HCT116 (cell line): ENCODE data around the gene PDZD4. TPM values are rescaled to one million over a fixed set of nuclear protein-coding genes. Genes with fewer than 3 reads are reported as not detected.

Source experiments
- ATAC-seq: fragments of 200-7000 bp; cut with Tn5 transposase; 2 replicates; pipeline ENCODE4 v1.9.1; 2020; ENCODE audit warnings: mild to moderate bottlenecking, moderate library complexity
- BruUV-seq: library from RNA; stranded (reverse); fragments of 400-500 nt; replicated peaks from 2 replicates; lab custom pipeline; 2021; lab: Mats Ljungman, UMichigan
- CTCF ChIA-PET: fragments of 300-600 bp; sonication (Branson Sonifier 250); formaldehyde crosslinking; loops from one replicate; lab custom pipeline; 2021; ENCODE audit warnings: antibody characterized with exemption; lab: Charles Lee
- POLR2A ChIA-PET: fragments of 300-600, 350-600 bp; sonication (Branson Sonifier 250); formaldehyde crosslinking; loops from one replicate; lab custom pipeline; 2021; ENCODE audit warnings: antibody characterized with exemption; lab: Charles Lee
- RAD21 ChIA-PET, 2 experiments: fragments of 300-600 bp; sonication (Branson Sonifier 250); formaldehyde crosslinking; loops; one replicate each; lab custom pipeline; 2023; ENCODE audit warnings: low total read pairs in 2 of 2; ENCODE audit not compliant: uncharacterized antibody in 2 of 2, unreplicated experiment in 2 of 2, low non-redundant PET in 1 of 2; lab: Charles Lee
- DNase-seq: peaks from one replicate; pipeline ENCODE4 v3.0.0-alpha.2; 2010; ENCODE audit warnings: low read depth, low spot score
- H2AFZ ChIP-seq: fragments of 200-600 bp; shearing (Covaris generic), sonication (generic); 2 replicates; pipeline ENCODE4 v1.6.1; 2017; ENCODE audit warnings: low read depth, mixed run types, mixed read lengths, antibody characterized with exemption, low read length; ENCODE audit not compliant: poor library complexity, severe bottlenecking
- H3K27ac ChIP-seq: 2 replicates; pipeline ENCODE4 v1.5.1; 2012; ENCODE audit warnings: low read depth, low read length
- H3K27me3 ChIP-seq: fragments of 200-600 bp; sonication (generic); 2 replicates; pipeline ENCODE4 v1.6.1; 2016; ENCODE audit warnings: mixed run types, low read length, mixed read lengths; ENCODE audit not compliant: insufficient read depth
- H3K36me3 ChIP-seq, 2 experiments: fragments of 200-500 bp in 1 of 2; fragments of 200-600 bp in 1 of 2; sonication (Bioruptor generic) in 1 of 2; sonication (generic) in 1 of 2; 2 replicates each; pipeline versions ENCODE4 v1.5.1 to v1.6.1; 2014 to 2016; ENCODE audit warnings: low read length in 2 of 2, inconsistent platforms in 1 of 2, mixed read lengths in 1 of 2, mixed run types in 1 of 2; ENCODE audit not compliant: insufficient read depth in 2 of 2, control insufficient read depth in 1 of 2
- H3K4me1 ChIP-seq, 2 experiments: fragments of 200-600 bp in 1 of 2; sonication (generic) in 1 of 2; 2 replicates each; pipeline versions ENCODE4 v1.5.1 to v1.6.1; 2012 to 2017; ENCODE audit warnings: low read length in 2 of 2, inconsistent platforms in 1 of 2, mild to moderate bottlenecking in 1 of 2, mixed read lengths in 1 of 2, mixed run types in 1 of 2, moderate library complexity in 1 of 2; ENCODE audit not compliant: insufficient read depth in 2 of 2, control insufficient read depth in 1 of 2
- H3K4me2 ChIP-seq: fragments of 200-600 bp; sonication (generic); 2 replicates; pipeline ENCODE4 v1.6.1; 2017; ENCODE audit warnings: mixed run types, low read length, mixed read lengths
- H3K4me3 ChIP-seq, 2 experiments: fragments of 200-600 bp in 1 of 2; sonication (generic) in 1 of 2; replicated peaks in 1 of 2; 2 replicates each; pipeline ENCODE4 v1.5.1; 2011 to 2016; ENCODE audit warnings: low read length in 2 of 2, control low read depth in 1 of 2, low read depth in 1 of 2, mild to moderate bottlenecking in 1 of 2, mixed read lengths in 1 of 2, mixed run types in 1 of 2
- H3K79me2 ChIP-seq: fragments of 200-600 bp; sonication (generic); 2 replicates; pipeline ENCODE4 v1.6.1; 2017; ENCODE audit warnings: mild to moderate bottlenecking, mixed run types, low read length, moderate library complexity, mixed read lengths; ENCODE audit not compliant: insufficient read depth
- H3K9ac ChIP-seq: fragments of 200-600 bp; sonication (generic); 2 replicates; pipeline ENCODE4 v1.6.1; 2016; ENCODE audit warnings: low read length, mixed read lengths
- H3K9me2 ChIP-seq: fragments of 200-600 bp; sonication (generic), shearing (Covaris generic); 2 replicates; pipeline ENCODE4 v1.6.1; 2017; ENCODE audit warnings: mixed run types, mild to moderate bottlenecking, moderate library complexity; ENCODE audit not compliant: insufficient read depth
- H3K9me3 ChIP-seq, 2 experiments: fragments of 200-500 bp in 1 of 2; fragments of 200-600 bp in 1 of 2; sonication (Bioruptor generic) in 1 of 2; sonication (generic) in 1 of 2; 2 replicates each; pipeline ENCODE4 v1.6.1; 2014 to 2017; ENCODE audit warnings: low read length in 2 of 2, mixed read lengths in 2 of 2, inconsistent platforms in 1 of 2, low read depth in 1 of 2, mild to moderate bottlenecking in 1 of 2, mixed run types in 1 of 2, moderate library complexity in 1 of 2; ENCODE audit not compliant: control insufficient read depth in 1 of 2, insufficient read depth in 1 of 2
- H4K20me1 ChIP-seq: fragments of 200-600 bp; sonication (generic), shearing (Covaris generic); 2 replicates; pipeline ENCODE4 v1.6.1; 2017; ENCODE audit warnings: mixed run types, mild to moderate bottlenecking, moderate library complexity; ENCODE audit not compliant: insufficient read depth
- CBX3 ChIP-seq: IDR thresholded peaks from 2 replicates; pipeline ENCODE4 v1.6.1; 2012; ENCODE audit warnings: low read depth
- EZH2 ChIP-seq: fragments of 200-600 bp; sonication (generic); IDR thresholded peaks from 2 replicates; pipeline ENCODE4 v1.6.1; 2017; ENCODE audit warnings: antibody characterized with exemption, mixed run types
- EZH2phosphoT487 ChIP-seq: fragments of 200-600 bp; IDR thresholded peaks from 2 replicates; pipeline ENCODE4 v1.6.1; 2018; ENCODE audit warnings: antibody characterized with exemption, borderline replicate concordance
- POLR2A ChIP-seq: IDR thresholded peaks from 2 replicates; pipeline ENCODE4 v1.7.0; 2011; ENCODE audit warnings: borderline replicate concordance; ENCODE audit not compliant: insufficient read depth, insufficient read length; ENCODE audit errors: extremely low read depth
- RAD21 ChIP-seq: IDR thresholded peaks from 2 replicates; pipeline ENCODE4 v1.6.1; 2012; ENCODE audit warnings: low read depth, mild to moderate bottlenecking
- SP1 ChIP-seq: IDR thresholded peaks from 2 replicates; pipeline ENCODE4 v1.6.1; 2012; ENCODE audit warnings: low read depth
- SRF ChIP-seq: IDR thresholded peaks from 2 replicates; pipeline ENCODE4 v1.6.1; 2012; ENCODE audit warnings: low read depth
- TCF7L2 ChIP-seq: IDR thresholded peaks from 2 replicates; pipeline ENCODE4 v1.7.0; 2011; ENCODE audit warnings: borderline replicate concordance, inconsistent platforms; ENCODE audit not compliant: insufficient read depth, insufficient read length; ENCODE audit errors: extremely low read depth
- ZFX ChIP-seq: fragments of 450-650 bp; IDR thresholded peaks from 2 replicates; pipeline ENCODE4 v1.6.1; 2017
- intact Hi-C: fragments of 100-400 bp; cut with micrococcal nuclease; formaldehyde crosslinking; loops from 2 replicates; pipeline ENCODE4 v1.10.0; 2022
- total RNA-seq: library from RNA; stranded (reverse); gene quantifications from one replicate; pipeline ENCODE4 v1.2.1, GENCODE V29; 2021; ENCODE audit not compliant: unreplicated experiment
- TF ChIP-seq, protein P1 (sequence below), 3 experiments: fragments of 200-600 bp in 1 of 3; sonication (generic) in 1 of 3; IDR thresholded peaks in 2 of 3; conservative IDR thresholded peaks in 1 of 3; 2 replicates each; pipeline ENCODE4 v1.5.1; 2012 to 2017; ENCODE audit warnings: low read depth in 2 of 3, low read length in 2 of 3, antibody characterized with exemption in 1 of 3, borderline replicate concordance in 1 of 3, control low read depth in 1 of 3, mild to moderate bottlenecking in 1 of 3, mixed read lengths in 1 of 3, mixed run types in 1 of 3, moderate library complexity in 1 of 3; ENCODE audit not compliant: insufficient read depth in 1 of 3
- TF ChIP-seq, protein P2 (sequence below): IDR thresholded peaks from 2 replicates; pipeline ENCODE4 v1.6.1; 2012
- TF ChIP-seq, protein P3 (sequence below): IDR thresholded peaks from 2 replicates; pipeline ENCODE4 v1.6.1; 2011; ENCODE audit warnings: mild to moderate bottlenecking, low read length, moderate library complexity; ENCODE audit not compliant: insufficient replicate concordance; ENCODE audit errors: extremely low read depth

Gene PDZD4
- total RNA-seq, 1 experiment from 2014 or later = 0.30 TPM

DNA sequence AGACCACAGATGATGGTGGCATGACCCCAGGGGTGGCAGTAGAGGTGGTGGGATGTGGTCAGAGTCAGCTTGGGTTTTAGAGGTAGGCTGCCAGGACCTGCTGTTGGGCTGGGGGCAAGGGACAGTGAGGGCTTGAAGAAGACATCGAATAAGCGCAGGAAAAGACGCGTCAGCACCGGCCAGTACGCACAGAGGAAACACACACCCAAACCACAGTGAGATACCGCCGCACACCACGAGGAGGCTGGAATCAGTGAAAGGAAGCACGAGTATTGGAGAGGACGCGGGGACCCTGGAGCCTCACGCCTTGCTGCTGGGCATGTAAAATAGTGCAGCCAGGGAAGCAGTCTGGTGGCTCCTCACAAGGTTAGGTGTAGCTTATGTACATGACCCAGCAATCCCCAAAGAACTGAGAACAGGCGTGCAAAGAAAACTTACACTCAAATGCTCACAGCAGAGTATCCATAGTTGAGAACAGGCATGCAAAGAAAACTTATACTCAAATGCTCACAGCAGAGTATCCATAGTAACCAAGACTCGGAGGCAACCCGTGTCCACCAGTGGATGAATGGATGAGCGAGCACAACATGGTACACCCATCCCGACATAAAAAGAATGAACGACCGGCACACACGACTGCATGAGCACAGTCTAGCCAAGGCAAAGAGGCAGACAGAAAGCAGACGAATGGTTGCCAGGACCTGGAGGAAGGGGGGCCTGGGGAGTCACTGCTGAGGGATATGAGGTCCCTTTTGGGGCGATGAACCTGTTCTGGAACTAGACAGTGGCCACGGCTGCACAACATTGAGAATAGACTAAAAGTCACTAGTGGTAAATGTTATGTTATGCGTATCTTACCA is 13.3 kb downstream of the PDZD4 start:
- no peaks in the 10 kb centered on the region for H3K36me3 ChIP-seq
- H3K9me2 ChIP-seq = no peaks in the 10 kb centered on the region
- ChIA-PET RAD21 (no interaction called here), POLR2A (no interaction called here), CTCF (no interaction called here)
- intact Hi-C loops = no loop called here
- no peak overlapping the region for H2AFZ ChIP-seq
- H3K4me3 ChIP-seq = no peak overlapping the region
- H3K79me2 ChIP-seq = no peaks in the 10 kb centered on the region
- H3K27me3 ChIP-seq = no peaks in the 10 kb centered on the region
- no peak for TF ChIP-seq CBX3
- TF ChIP-seq, protein P1, sequence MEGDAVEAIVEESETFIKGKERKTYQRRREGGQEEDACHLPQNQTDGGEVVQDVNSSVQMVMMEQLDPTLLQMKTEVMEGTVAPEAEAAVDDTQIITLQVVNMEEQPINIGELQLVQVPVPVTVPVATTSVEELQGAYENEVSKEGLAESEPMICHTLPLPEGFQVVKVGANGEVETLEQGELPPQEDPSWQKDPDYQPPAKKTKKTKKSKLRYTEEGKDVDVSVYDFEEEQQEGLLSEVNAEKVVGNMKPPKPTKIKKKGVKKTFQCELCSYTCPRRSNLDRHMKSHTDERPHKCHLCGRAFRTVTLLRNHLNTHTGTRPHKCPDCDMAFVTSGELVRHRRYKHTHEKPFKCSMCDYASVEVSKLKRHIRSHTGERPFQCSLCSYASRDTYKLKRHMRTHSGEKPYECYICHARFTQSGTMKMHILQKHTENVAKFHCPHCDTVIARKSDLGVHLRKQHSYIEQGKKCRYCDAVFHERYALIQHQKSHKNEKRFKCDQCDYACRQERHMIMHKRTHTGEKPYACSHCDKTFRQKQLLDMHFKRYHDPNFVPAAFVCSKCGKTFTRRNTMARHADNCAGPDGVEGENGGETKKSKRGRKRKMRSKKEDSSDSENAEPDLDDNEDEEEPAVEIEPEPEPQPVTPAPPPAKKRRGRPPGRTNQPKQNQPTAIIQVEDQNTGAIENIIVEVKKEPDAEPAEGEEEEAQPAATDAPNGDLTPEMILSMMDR (IDR thresholded peaks at IDR 0.05 in 2 of 3, conservative IDR thresholded peaks at IDR 0.05 in 1 of 3; ENCODE audit: borderline replicate concordance in 1 of 3, insufficient read depth in 1 of 3, low read depth in 2 of 3, low read length in 2 of 3) = no peak
- TF ChIP-seq, protein P2, sequence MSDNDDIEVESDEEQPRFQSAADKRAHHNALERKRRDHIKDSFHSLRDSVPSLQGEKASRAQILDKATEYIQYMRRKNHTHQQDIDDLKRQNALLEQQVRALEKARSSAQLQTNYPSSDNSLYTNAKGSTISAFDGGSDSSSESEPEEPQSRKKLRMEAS = no peak
- TF ChIP-seq, protein P3, sequence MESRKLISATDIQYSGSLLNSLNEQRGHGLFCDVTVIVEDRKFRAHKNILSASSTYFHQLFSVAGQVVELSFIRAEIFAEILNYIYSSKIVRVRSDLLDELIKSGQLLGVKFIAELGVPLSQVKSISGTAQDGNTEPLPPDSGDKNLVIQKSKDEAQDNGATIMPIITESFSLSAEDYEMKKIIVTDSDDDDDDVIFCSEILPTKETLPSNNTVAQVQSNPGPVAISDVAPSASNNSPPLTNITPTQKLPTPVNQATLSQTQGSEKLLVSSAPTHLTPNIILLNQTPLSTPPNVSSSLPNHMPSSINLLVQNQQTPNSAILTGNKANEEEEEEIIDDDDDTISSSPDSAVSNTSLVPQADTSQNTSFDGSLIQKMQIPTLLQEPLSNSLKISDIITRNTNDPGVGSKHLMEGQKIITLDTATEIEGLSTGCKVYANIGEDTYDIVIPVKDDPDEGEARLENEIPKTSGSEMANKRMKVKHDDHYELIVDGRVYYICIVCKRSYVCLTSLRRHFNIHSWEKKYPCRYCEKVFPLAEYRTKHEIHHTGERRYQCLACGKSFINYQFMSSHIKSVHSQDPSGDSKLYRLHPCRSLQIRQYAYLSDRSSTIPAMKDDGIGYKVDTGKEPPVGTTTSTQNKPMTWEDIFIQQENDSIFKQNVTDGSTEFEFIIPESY = no peak
- no peak for TF ChIP-seq EZH2
- no peak for TF ChIP-seq EZH2phosphoT487
- no peak for TF ChIP-seq ZFX
- no peak for TF ChIP-seq SRF
- TF ChIP-seq RAD21 = no peak
- no peak for TF ChIP-seq TCF7L2
- no peak for TF ChIP-seq POLR2A
- TF ChIP-seq SP1 = no peak
- no peaks in the 10 kb centered on the region for H3K9me3 ChIP-seq
- no peak overlapping the region for H3K9ac ChIP-seq
- H3K4me1 ChIP-seq = peaks cover 0 to 9% of the 10 kb centered on the region in 2 experiments; a peak in 2 of 4 replicates
- no peaks in the 10 kb centered on the region for H4K20me1 ChIP-seq
- H3K4me2 ChIP-seq = no peak overlapping the region
- ATAC-seq (no peak), DNase-seq (no peak)
- no TSS peak for BruUV-seq
- H3K27ac ChIP-seq = no peak overlapping the region
